ENCODE measurements around the gene TSEN34. TPM values are rescaled to one million over a fixed set of nuclear protein-coding genes. Genes with fewer than 3 reads are reported as not detected.

Gene TSEN34
- total RNA-seq, 1 experiment from 2014 or later: 32.0 TPM

DNA sequence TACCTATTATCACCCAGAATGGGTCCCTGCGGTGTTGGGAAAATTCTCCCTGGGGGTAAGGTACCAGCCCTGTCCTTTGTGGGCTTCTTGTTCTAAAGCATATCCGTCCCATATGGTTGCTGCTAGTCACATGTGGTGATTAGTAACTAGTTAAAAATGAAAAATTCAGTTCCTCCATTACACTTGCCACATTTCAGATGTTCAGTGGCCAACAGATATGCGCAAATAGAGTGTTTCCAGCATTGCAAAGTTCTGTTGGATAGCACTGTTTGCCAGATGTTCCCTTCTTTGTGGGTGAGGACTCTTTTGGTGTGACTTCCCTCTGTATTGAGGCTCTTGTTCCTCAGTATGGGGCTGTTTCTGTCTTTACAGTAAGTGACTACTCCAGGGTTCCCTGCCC, 49.8 kb upstream of the TSEN34 start (continued):
- TF ChIP-seq ZNF416 (CRISPR knock-in tag; IDR thresholded peaks at IDR 0.05) (no peak), ZNF396 (CRISPR knock-in tag; IDR thresholded peaks at IDR 0.05; ENCODE audit: borderline replicate concordance) (no peak), ELF4 (CRISPR knock-in tag; IDR thresholded peaks at IDR 0.05; ENCODE audit: low read depth) (no peak)
- TF ChIP-seq, protein P1, sequence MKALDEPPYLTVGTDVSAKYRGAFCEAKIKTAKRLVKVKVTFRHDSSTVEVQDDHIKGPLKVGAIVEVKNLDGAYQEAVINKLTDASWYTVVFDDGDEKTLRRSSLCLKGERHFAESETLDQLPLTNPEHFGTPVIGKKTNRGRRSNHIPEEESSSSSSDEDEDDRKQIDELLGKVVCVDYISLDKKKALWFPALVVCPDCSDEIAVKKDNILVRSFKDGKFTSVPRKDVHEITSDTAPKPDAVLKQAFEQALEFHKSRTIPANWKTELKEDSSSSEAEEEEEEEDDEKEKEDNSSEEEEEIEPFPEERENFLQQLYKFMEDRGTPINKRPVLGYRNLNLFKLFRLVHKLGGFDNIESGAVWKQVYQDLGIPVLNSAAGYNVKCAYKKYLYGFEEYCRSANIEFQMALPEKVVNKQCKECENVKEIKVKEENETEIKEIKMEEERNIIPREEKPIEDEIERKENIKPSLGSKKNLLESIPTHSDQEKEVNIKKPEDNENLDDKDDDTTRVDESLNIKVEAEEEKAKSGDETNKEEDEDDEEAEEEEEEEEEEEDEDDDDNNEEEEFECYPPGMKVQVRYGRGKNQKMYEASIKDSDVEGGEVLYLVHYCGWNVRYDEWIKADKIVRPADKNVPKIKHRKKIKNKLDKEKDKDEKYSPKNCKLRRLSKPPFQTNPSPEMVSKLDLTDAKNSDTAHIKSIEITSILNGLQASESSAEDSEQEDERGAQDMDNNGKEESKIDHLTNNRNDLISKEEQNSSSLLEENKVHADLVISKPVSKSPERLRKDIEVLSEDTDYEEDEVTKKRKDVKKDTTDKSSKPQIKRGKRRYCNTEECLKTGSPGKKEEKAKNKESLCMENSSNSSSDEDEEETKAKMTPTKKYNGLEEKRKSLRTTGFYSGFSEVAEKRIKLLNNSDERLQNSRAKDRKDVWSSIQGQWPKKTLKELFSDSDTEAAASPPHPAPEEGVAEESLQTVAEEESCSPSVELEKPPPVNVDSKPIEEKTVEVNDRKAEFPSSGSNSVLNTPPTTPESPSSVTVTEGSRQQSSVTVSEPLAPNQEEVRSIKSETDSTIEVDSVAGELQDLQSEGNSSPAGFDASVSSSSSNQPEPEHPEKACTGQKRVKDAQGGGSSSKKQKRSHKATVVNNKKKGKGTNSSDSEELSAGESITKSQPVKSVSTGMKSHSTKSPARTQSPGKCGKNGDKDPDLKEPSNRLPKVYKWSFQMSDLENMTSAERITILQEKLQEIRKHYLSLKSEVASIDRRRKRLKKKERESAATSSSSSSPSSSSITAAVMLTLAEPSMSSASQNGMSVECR (CRISPR knock-in tag; IDR thresholded peaks at IDR 0.05; ENCODE audit: borderline replicate concordance): no peak

DNA sequence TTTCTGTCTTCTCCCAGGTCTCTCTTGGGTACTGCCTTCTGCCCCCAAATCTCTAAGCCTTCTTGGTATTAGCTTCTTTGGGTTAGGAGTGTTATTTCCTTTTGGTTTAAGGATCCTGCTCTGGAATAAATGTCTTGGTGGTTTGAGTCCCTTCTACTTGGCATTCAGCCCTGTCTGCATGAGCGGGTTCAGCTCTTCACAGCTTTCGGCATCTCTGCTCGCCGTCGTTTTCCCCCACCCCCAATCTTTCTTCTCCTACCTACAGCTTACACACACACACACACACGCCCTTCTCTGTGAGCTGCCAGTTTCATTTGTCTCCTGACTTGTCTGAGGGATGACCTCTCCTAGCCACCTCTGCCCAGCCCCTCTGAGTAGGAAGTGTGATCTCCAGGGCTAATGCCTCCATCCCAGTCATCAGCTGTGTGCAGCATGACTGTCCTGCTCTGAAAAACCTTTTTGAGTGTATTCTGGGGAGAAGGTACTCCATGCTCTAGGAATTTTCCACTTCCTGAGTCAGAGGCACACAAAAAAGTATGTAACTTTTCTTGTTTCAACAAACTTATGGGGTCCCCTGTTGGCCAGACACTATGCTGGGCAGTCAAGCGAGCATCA, 48.8 kb upstream of the TSEN34 start:
- POLR2A ChIA-PET: no interaction called here
- H3K36me3 Mint-ChIP-seq: peaks cover 53% of the 10 kb centered on the region
- TF ChIP-seq, protein P2, sequence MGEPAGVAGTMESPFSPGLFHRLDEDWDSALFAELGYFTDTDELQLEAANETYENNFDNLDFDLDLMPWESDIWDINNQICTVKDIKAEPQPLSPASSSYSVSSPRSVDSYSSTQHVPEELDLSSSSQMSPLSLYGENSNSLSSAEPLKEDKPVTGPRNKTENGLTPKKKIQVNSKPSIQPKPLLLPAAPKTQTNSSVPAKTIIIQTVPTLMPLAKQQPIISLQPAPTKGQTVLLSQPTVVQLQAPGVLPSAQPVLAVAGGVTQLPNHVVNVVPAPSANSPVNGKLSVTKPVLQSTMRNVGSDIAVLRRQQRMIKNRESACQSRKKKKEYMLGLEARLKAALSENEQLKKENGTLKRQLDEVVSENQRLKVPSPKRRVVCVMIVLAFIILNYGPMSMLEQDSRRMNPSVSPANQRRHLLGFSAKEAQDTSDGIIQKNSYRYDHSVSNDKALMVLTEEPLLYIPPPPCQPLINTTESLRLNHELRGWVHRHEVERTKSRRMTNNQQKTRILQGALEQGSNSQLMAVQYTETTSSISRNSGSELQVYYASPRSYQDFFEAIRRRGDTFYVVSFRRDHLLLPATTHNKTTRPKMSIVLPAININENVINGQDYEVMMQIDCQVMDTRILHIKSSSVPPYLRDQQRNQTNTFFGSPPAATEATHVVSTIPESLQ (CRISPR knock-in tag; IDR thresholded peaks at IDR 0.05): no peak
- no peak for ATAC-seq
- H3K4me1 Mint-ChIP-seq: peaks cover 20% of the 10 kb centered on the region
- H3K4me3 Mint-ChIP-seq: no peak overlapping the region
- H3K9me3 Mint-ChIP-seq: no peaks in the 10 kb centered on the region
- H3K27ac Mint-ChIP-seq: peak overlapping the region; percentile 1; the same call in 1 of the 2 replicates
- no peak for DNase-seq (ENCODE audit: low spot score)
- no peaks in the 10 kb centered on the region; the same call in 1 of the 2 replicates for H3K27me3 Mint-ChIP-seq (ENCODE audit: low read depth)
- CTCF ChIA-PET: no interaction called here

DNA sequence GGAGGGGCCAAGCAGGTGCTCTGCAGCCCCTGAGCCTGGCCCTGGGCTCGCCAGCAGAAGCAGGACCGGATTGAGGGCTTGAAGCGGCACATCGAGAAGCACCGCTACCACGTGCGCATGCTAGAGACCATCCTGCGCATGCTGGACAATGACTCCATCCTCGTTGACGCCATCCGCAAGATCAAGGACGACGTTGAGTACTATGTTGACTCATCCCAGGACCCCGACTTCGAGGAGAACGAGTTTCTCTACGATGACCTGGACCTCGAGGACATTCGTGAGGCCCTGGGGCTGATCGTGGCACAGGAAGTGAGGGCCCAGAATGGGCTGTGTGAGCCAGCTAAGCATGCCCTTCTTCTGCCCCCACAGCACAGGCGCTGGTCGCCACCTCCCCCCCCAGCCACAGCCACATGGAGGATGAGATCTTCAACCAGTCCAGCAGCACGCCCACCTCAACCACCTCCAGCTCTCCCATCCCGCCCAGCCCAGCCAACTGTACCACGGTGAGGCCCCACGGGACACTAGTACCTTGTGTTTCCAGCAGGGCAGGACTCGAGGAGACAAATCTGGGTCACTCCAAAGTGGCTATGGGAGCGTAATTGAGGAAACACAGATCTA, 45.5 kb upstream of the TSEN34 start:
- Mint-ChIP-seq H3K4me3 (no peak overlapping the region), H3K27me3 (ENCODE audit: low read depth) (no peaks in the 10 kb centered on the region; the same call in 1 of the 2 replicates), H3K36me3 (peaks cover 75% of the 10 kb centered on the region), H3K4me1 (peaks cover 2% of the 10 kb centered on the region; the same call in 1 of the 2 replicates), H3K27ac (no peak overlapping the region), H3K9me3 (no peaks in the 10 kb centered on the region)
- no peak for TF ChIP-seq ATF1 (CRISPR knock-in tag; IDR thresholded peaks at IDR 0.05)
- no peak for TF ChIP-seq FOXJ3 (CRISPR knock-in tag; IDR thresholded peaks at IDR 0.05; ENCODE audit: borderline replicate concordance)
- TF ChIP-seq TP53 (CRISPR knock-in tag; IDR thresholded peaks at IDR 0.05): no peak
- no peak for TF ChIP-seq SOX15 (CRISPR knock-in tag; IDR thresholded peaks at IDR 0.05)
- no peak for TF ChIP-seq JAZF1 (CRISPR knock-in tag; IDR thresholded peaks at IDR 0.05)
- no peak for TF ChIP-seq RELA (CRISPR knock-in tag; IDR thresholded peaks at IDR 0.05; ENCODE audit: borderline replicate concordance)
- TF ChIP-seq, protein P3, sequence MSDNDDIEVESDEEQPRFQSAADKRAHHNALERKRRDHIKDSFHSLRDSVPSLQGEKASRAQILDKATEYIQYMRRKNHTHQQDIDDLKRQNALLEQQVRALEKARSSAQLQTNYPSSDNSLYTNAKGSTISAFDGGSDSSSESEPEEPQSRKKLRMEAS (CRISPR knock-in tag; IDR thresholded peaks at IDR 0.05): no peak
- TF ChIP-seq PRRX2 (CRISPR knock-in tag; IDR thresholded peaks at IDR 0.05): no peak
- TF ChIP-seq, protein P4, sequence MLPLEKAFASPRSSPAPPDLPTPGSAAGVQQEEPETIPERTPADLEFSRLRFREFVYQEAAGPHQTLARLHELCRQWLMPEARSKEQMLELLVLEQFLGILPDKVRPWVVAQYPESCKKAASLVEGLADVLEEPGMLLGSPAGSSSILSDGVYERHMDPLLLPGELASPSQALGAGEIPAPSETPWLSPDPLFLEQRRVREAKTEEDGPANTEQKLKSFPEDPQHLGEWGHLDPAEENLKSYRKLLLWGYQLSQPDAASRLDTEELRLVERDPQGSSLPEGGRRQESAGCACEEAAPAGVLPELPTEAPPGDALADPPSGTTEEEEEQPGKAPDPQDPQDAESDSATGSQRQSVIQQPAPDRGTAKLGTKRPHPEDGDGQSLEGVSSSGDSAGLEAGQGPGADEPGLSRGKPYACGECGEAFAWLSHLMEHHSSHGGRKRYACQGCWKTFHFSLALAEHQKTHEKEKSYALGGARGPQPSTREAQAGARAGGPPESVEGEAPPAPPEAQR (CRISPR knock-in tag; IDR thresholded peaks at IDR 0.05): no peak
- no peak for TF ChIP-seq ZBTB21 (CRISPR knock-in tag; IDR thresholded peaks at IDR 0.05; ENCODE audit: borderline replicate concordance)
- TF ChIP-seq, protein P5, sequence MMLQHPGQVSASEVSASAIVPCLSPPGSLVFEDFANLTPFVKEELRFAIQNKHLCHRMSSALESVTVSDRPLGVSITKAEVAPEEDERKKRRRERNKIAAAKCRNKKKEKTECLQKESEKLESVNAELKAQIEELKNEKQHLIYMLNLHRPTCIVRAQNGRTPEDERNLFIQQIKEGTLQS (CRISPR knock-in tag; conservative IDR thresholded peaks at IDR 0.05): no peak
- TF ChIP-seq MXD4 (CRISPR knock-in tag; IDR thresholded peaks at IDR 0.05; ENCODE audit: borderline replicate concordance): no peak
- ChIA-PET POLR2A (no interaction called here), CTCF (no interaction called here)
- DNase-seq (ENCODE audit: low spot score) (no peak), ATAC-seq (no peak)
